ENCODE measurements around the gene GRIP1.

GRIP1 gene

DNA sequence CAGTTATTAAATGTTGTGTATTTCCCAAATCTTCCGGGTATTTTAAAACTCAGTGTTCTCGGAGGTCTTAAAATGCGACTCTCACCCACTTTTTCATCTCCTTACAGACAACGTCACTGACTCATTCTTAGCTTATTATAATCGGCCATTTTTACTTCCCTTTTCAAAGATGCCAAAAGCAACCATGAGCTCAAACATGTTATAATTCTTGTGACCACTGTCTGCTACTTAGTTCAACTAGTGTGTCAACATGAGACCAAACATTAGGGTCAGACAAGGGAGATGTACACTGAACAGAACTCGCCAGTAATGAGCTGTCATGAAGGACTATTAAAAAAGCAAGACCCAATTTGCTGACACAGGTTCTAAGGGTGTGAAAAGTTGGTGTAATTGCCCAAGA lies 4.2 kb upstream of the GRIP1 start:
- Histone ChIP-seq H3K9me3 (replicated peaks; ENCODE audit: insufficient read depth, low read length) (no peaks in the 10 kb centered on the region), H3K4me2 (ENCODE audit: low read depth, low read length) (no peak overlapping the region), H3K9me2 (replicated peaks; ENCODE audit: insufficient read depth, low read length) (no peaks in the 10 kb centered on the region), H3K9ac (ENCODE audit: low read length) (no peak overlapping the region), H3K27me3 (replicated peaks; ENCODE audit: insufficient read depth, low read length) (no peaks in the 10 kb centered on the region), H3K79me2 (ENCODE audit: low read length) (no peaks in the 10 kb centered on the region), H3F3A (ENCODE audit: insufficient read depth, low read length) (no peaks in the 10 kb centered on the region), H3K36me3 (replicated peaks; ENCODE audit: insufficient read depth, low read length) (no peaks in the 10 kb centered on the region), H3K4me3 (ENCODE audit: low read length) (no peak overlapping the region), H3K4me1 (ENCODE audit: low read length) (no peaks in the 10 kb centered on the region), H2AFZ (ENCODE audit: low read length) (no peak overlapping the region), H4K20me1 (ENCODE audit: insufficient read depth, low read length) (no peaks in the 10 kb centered on the region), H3K27ac (ENCODE audit: low read length) (no peak overlapping the region)
- DNase-seq = no peak
- no peak for TF ChIP-seq EZH2phosphoT487 (IDR thresholded peaks at IDR 0.05; ENCODE audit: low read length)
- TF ChIP-seq, protein P1, sequence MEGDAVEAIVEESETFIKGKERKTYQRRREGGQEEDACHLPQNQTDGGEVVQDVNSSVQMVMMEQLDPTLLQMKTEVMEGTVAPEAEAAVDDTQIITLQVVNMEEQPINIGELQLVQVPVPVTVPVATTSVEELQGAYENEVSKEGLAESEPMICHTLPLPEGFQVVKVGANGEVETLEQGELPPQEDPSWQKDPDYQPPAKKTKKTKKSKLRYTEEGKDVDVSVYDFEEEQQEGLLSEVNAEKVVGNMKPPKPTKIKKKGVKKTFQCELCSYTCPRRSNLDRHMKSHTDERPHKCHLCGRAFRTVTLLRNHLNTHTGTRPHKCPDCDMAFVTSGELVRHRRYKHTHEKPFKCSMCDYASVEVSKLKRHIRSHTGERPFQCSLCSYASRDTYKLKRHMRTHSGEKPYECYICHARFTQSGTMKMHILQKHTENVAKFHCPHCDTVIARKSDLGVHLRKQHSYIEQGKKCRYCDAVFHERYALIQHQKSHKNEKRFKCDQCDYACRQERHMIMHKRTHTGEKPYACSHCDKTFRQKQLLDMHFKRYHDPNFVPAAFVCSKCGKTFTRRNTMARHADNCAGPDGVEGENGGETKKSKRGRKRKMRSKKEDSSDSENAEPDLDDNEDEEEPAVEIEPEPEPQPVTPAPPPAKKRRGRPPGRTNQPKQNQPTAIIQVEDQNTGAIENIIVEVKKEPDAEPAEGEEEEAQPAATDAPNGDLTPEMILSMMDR (IDR thresholded peaks at IDR 0.05; ENCODE audit: low read length) = no peak

DNA sequence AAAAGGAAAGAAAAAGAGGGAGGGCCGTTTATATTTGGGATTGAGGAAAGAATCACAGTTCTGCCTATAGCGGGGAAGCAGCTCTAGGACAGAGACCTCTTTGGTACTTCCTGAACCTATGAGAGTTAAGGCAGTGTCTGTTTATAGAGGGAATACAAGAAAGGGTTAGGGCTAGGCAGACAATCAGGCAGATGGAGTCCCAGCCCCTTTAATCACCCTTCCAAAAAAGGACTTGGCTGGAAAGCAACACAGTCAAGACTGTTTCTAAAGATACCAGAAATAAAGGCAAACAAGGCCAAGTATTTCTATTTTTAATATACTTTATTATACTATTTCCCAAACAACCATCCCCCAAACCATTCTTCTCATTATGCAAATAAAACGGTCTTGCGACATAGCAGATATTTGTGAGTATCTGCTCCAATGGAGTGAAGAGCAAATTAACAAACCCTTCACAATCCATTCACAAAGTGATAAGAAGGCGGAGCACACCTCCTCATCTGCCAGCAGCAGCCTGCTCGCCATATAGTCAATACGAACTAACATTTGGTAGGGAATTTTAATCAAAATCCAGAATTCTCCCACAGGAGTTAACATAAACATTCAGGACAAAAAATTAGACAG lies 697 bp upstream of the GRIP1 start:
- Histone ChIP-seq H3K4me2 (ENCODE audit: low read depth, low read length) (no peak overlapping the region), H3K27ac (ENCODE audit: low read length) (no peak overlapping the region), H3K9me2 (replicated peaks; ENCODE audit: insufficient read depth, low read length) (no peaks in the 10 kb centered on the region), H4K20me1 (ENCODE audit: insufficient read depth, low read length) (no peaks in the 10 kb centered on the region), H3K79me2 (ENCODE audit: low read length) (no peaks in the 10 kb centered on the region), H3K4me1 (ENCODE audit: low read length) (no peaks in the 10 kb centered on the region), H3K9me3 (replicated peaks; ENCODE audit: insufficient read depth, low read length) (no peaks in the 10 kb centered on the region), H3K36me3 (replicated peaks; ENCODE audit: insufficient read depth, low read length) (no peaks in the 10 kb centered on the region), H3K9ac (ENCODE audit: low read length) (no peak overlapping the region), H3K27me3 (replicated peaks; ENCODE audit: insufficient read depth, low read length) (no peaks in the 10 kb centered on the region), H3K4me3 (ENCODE audit: low read length) (no peak overlapping the region), H3F3A (ENCODE audit: insufficient read depth, low read length) (no peaks in the 10 kb centered on the region), H2AFZ (ENCODE audit: low read length) (no peak overlapping the region)
- DNase-seq = no peak
- TF ChIP-seq, protein P1 (IDR thresholded peaks at IDR 0.05; ENCODE audit: low read length) = no peak
- TF ChIP-seq EZH2phosphoT487 (IDR thresholded peaks at IDR 0.05; ENCODE audit: low read length) = no peak
- TF ChIP-seq EZH2 (optimal IDR thresholded peaks at IDR 0.05; ENCODE audit: low read depth, low read length) = no peak

DNA sequence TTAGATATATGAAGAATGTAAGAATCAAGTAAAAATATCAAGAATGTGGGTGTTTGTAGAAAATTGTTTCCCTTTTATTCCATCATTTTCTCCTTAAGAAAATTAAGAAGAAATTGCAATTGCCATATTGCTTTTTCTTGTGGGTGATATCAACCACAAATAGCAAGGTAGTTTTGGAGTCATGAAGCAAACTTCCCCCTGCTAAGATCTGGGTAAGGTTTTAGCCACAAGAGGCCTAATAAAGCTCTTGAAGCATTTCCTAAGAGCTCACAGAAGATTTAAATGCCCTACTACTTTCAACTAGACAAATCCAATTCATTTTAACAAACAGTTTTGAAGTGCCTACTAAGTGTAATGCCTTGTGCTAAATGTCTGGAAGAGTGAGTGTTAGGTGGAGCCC lies 2.6 kb downstream of the GRIP1 start:
- Histone ChIP-seq H3K4me1 (ENCODE audit: low read length) (no peaks in the 10 kb centered on the region), H3K4me3 (ENCODE audit: low read length) (no peak overlapping the region), H3K36me3 (replicated peaks; ENCODE audit: insufficient read depth, low read length) (no peaks in the 10 kb centered on the region), H3K9ac (ENCODE audit: low read length) (no peak overlapping the region), H4K20me1 (ENCODE audit: insufficient read depth, low read length) (no peaks in the 10 kb centered on the region), H3K9me3 (replicated peaks; ENCODE audit: insufficient read depth, low read length) (no peaks in the 10 kb centered on the region), H3K27ac (ENCODE audit: low read length) (no peak overlapping the region), H3F3A (ENCODE audit: insufficient read depth, low read length) (no peaks in the 10 kb centered on the region), H3K9me2 (replicated peaks; ENCODE audit: insufficient read depth, low read length) (no peaks in the 10 kb centered on the region), H3K27me3 (replicated peaks; ENCODE audit: insufficient read depth, low read length) (no peaks in the 10 kb centered on the region), H2AFZ (ENCODE audit: low read length) (no peak overlapping the region), H3K79me2 (ENCODE audit: low read length) (no peaks in the 10 kb centered on the region), H3K4me2 (ENCODE audit: low read depth, low read length) (no peak overlapping the region)
- TF ChIP-seq EZH2phosphoT487 (IDR thresholded peaks at IDR 0.05; ENCODE audit: low read length) (no peak), EZH2 (optimal IDR thresholded peaks at IDR 0.05; ENCODE audit: low read depth, low read length) (no peak)
- TF ChIP-seq, protein P1 (IDR thresholded peaks at IDR 0.05; ENCODE audit: low read length) = no peak
- no peak for DNase-seq
